Activated T-helper 9 cell treated with anti-CD3 and anti-CD28 coated beads, Interleukin-2, amount 50 U/mL, for 16 hours (primary cell): ENCODE results near the gene ORM2.

Experiments
- DNase-seq: peaks from one replicate; pipeline ENCODE4 v3.0.0-alpha.2; 2020; ENCODE audit warnings: low read depth

The ORM2 gene

GRCh38 chr9:114349713-114350480 is 20.2 kb downstream of the ORM2 start:
- no peak for DNase-seq

DNA sequence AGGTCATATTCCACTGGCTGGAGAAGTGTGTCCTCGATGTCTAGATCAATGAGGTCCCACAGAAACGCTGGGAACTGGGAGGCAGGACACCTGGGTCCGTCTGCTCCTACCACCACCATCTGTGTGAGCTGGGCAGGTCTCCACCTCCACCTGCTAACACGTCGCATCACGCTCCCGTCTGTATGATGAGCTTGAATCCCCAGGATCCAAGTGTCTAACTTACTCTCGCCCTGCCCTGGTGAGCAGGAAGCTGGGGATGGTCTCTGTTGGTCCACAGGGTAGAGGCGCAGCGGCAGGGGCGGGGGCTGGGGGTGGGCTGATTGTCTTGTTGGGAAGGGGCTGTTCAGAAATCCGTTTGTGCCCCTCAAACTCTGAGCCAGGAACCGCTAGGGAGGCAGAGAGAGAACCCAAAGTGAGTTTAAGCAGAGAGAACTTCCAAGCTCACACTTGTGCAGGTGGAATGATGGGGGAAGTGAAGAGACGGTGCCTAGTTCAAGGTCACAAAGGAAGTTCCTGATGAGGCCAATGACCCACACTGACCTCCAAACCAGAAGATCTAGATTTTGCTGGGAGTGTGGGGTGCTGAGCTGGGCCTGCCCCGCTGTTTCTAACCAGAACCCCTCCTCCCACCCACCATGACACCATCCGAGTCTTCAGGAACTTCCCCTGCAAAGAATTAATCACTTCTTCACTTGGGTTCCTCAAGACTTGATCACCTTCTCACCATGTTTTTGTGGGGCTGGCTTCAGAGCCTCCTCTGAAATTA is 21.1 kb downstream of the ORM2 start:
- DNase-seq = no peak

DNA sequence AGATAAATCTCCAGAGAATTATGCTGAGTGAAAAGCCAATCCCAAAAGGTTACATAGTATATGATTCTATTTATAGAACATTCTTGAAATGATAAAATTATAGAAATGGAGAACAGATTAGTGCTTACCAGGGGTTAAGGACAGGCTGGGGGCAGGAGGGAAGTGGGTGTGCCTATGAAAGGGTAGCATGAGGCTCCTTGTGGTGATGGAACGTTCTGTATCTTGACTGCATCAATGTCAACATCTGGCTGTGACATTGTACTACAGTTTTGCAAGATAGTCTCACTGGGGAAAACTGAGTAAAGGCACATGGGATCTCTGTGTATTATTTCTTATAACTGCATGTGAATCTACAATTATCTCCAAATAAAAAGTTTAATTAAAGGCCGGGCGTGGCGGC is 22.3 kb downstream of the ORM2 start:
- DNase-seq = no peak

DNA sequence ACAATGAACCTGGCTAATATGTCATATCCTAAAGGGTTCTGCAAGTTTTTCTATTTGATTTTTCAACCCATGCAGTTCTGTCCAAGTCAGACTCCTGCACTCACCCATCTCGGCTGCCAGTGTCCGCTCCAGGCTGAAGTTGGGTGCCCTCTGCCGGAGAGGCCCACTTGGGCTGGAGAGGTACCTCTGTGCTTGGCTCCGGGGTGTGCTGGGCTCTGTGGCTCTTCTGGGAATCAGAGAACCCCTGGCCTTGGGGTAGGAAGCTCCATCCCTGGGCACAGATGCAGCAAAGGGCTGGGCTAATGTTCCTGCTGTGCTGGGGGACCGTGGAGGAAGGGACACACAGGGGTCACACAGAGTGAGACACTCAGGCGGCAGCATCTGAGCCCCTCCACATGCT is 26.2 kb downstream of the ORM2 start:
- DNase-seq = no peak

DNA sequence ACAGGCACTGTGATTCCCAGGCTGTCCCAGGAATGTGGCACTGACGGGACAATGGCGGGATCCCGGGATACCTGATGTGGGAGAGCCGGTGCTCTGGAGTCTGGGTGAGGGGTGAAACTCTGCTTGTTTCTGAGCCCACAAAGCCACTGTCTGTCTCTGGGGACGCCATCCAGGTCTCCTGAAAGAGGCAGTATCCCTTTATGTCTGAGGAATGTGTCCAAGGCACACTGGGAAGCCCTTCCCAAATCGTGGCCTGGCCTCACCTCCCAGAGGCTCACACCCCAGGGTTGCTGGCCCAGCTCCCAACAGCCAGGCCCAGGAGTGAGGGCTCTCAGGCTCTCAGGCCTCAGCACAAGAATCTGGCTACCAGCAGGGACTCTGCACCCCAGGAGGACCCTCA is 27.1 kb downstream of the ORM2 start:
- DNase-seq = no peak

DNA sequence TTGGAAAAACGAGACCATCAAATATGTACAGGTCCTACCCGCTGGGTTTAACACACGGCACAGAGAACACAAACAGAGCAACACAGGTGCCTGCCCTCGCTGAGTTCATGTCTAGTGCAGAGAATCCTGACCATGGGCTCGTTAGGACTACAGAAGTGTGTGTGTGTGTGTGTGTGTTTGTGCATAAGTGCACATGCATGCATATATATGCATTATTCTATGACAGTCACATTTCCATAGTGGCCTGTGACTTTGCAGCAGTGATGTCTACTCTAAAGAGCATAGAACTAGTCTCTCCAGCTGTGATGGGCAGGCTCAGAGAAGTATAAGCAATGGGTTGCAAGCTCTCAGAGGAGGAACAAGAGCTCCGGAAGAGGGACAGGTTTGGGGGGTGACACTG is 27.7 kb downstream of the ORM2 start:
- DNase-seq = no peak

- no peak for DNase-seq
Measured at GRCh38 chr9:114357911-114358328, 28.3 kb downstream of the ORM2 start.

GRCh38 chr9:114359801-114360200 is 30.1 kb downstream of the ORM2 start:
- DNase-seq = no peak

- DNase-seq = no peak
Measured at GRCh38 chr9:114361542-114361941, 31.9 kb downstream of the ORM2 start.

DNA sequence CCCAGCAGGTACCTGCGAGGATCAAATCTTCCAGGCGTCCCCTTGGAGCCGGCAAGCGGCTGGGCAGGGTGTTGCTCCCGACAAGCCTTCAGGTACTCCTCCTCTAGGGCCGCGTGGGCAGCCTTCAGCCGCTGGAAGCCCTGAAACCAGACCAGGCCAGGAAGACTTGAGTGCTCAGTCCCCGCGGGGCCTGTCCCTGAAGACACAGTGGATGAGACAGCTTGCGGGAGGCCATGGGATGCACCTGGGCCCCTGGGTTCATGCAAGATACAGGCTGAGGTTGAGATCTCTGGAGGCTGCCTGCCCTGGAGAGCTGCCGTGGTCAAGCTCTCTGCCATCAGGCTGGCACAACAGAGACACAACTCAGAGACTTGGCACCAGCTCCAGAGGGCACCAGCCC is 32.7 kb downstream of the ORM2 start:
- no peak for DNase-seq

DNA sequence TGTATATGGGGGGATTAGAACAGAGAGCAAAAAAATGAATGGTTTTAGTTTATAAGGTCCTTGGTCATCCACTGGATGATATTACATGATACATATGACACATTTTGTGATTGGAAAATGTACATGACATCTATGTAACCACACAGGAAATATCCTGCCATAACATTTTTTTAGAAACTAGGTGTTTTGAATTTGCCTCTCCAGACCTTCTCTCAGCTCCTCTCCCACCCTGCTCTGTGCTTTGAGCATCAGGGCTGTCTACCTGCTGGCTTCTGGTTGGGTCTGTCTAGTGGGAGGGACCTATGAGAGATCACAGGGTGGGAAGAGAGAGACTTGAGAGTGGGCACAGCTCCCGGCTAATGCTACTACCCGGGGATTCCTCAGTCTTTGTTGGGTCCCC is 33.8 kb downstream of the ORM2 start:
- DNase-seq = no peak

GRCh38 chr9:114364134-114365041 is 34.7 kb downstream of the ORM2 start:
- no peak for DNase-seq

GRCh38 chr9:114365194-114365593 is 35.5 kb downstream of the ORM2 start:
- DNase-seq = no peak

GRCh38 chr9:114366334-114367128 is 36.9 kb downstream of the ORM2 start:
- no peak for DNase-seq

GRCh38 chr9:114367366-114367765 is 37.7 kb downstream of the ORM2 start:
- no peak for DNase-seq

DNA sequence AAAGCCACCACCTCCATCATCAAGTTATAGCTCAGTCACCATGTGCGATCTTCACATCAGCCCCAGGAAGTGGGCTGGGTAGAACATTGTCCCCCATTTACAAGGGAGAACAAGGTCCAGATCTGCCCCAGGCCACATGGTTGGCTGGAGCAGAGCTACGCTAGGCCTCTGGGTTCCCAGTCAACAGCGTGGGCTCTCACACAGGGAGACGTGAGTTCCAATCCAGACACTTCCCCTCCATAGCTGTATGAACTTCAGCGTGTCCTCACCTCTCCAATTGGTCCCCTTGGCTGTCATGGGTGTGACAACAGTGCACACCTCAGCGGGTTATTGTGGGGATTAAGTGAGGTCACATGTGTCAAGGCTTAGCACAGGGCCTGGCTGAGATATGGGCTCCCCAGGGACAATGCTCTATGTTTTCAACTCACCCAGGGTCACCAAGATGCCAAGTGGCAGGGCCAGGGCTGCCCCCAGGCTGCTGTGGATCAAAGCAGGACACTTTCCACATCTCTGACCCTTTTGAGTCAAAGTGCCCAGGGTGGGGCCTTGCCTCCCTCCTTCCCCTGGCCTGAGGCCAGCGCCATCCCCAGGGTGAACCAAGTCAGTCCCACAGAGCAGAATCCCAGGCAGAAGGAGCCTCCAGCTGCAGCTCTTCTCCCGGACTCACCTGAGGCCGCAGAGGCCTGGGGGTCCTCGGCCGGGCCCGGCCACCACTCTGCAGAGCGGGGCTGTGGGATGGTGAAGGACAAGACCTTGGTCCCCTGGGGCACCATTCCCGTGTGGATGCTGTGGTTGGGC is 38.3 kb downstream of the ORM2 start:
- no peak for DNase-seq

DNA sequence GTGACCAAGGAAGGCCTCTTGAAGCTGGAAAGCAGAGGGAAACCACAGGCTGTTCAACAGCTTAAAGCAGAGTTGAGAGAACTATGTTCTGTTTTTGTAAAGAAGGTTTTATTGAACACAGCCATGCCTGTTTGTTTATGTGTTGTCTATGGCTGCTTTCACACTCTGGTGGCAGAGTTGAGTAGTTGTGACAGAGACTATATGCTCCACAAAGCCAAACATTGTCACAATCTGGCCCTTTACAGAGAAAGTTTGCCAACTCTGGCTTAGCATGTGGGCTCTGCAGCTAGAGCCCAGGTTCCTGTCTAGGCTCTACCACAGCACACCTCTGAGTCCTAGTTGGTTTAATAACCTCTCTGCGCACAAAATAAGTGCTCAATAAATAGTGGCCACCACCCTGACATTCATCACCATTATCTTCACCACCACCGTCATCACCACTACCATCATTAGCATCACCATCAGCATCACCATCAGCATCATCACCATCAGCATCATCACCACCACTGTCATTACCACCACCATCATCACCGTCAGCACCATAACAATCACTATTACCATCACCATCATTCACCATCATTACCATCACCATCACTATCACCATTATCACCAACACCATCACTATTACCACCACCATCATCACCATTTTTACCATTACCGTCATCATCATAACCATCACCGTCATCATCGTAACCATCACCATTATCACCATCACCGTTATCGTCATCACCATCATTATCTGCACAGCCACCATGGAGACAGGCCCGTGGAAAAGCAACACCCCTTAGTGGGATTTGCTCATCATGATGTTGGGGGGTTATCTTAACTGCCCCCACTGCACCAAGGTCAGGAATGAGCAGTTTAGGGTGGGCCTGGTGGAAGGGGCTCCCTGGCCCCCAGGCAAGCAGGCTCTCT is 39.8 kb downstream of the ORM2 start:
- DNase-seq = no peak

- no peak for DNase-seq
Measured at GRCh38 chr9:114370251-114370967, 40.7 kb downstream of the ORM2 start.

GRCh38 chr9:114370968-114371320 is 41.3 kb downstream of the ORM2 start:
- no peak for DNase-seq
